SK-N-SH treated with all-trans-retinoic acid at 6 μM for 48 hours (cell line): ENCODE measurements around the gene CATSPER2.
"Not testable (repeated sequence)": the region's sequence is repeated elsewhere in the genome, so short reads cannot be mapped to it uniquely, and the experiment has no call there.

Experiments used
- CREB5 ChIP-seq: fragments of 250-450 bp; sonication (Bioruptor Pico); IDR thresholded peaks from 2 replicates; pipeline ENCODE4 v1.5.1; 2020; ENCODE audit warnings: low read depth, mild to moderate bottlenecking, moderate library complexity
- CSRNP3 ChIP-seq: fragments of 250-450 bp; sonication (Bioruptor Pico); IDR thresholded peaks from 2 replicates; pipeline ENCODE4 v1.5.1; 2021; ENCODE audit warnings: mild to moderate bottlenecking, moderate library complexity
- PATZ1 ChIP-seq: fragments of 250-450 bp; sonication (Bioruptor Pico); IDR thresholded peaks from 2 replicates; pipeline ENCODE4 v1.8.0; 2020; ENCODE audit warnings: mild to moderate bottlenecking, moderate library complexity, borderline replicate concordance
- RARB ChIP-seq: fragments of 250-450 bp; sonication (Bioruptor Pico); IDR thresholded peaks from 2 replicates; pipeline ENCODE4 v1.8.0; 2021; ENCODE audit warnings: mild to moderate bottlenecking, moderate library complexity
- ZNF8 ChIP-seq: fragments of 450-650 bp; formaldehyde crosslinking; IDR thresholded peaks from 2 replicates; pipeline ENCODE4 v1.5.0; 2020; ENCODE audit warnings: mild to moderate bottlenecking, moderate library complexity

- not testable (repeated sequence) for TF ChIP-seq ZNF8, CREB5, PATZ1, CSRNP3, RARB (CRISPR knock-in tag)
These were observed 48.4 kb downstream of the CATSPER2 start for GRCh38 chr15:43600200-43600599.
